Gastrocnemius medialis (tissue), 4 donors: ENCODE measurements around the gene PCYT2. TPM values are rescaled to one million over a fixed set of nuclear protein-coding genes. Genes with fewer than 3 reads are reported as not detected.

ENCODE experiments used
- ATAC-seq, 2 donors: fragments of 150-250 bp; one replicate each; pipeline ENCODE4 v1.9.1; 2016
- DNase-seq, 2 donors: peaks; one replicate each; pipeline ENCODE4 v3.0.0-alpha.2; 2019
- H3K27ac ChIP-seq, 4 donors: fragments of 200-600 bp; sonication (generic); 1 replicate in 1 of 4; 2 replicates in 3 of 4; pipeline ENCODE4 v1.5.1; 2016 to 2018; ENCODE audit warnings: mild to moderate bottlenecking in 2 of 4, moderate library complexity in 1 of 4
- H3K27me3 ChIP-seq, 3 donors: fragments of 200-600 bp; sonication (generic) in 2 of 3; 1 replicate in 1 of 3; 2 replicates in 2 of 3; pipeline versions ENCODE4 v1.5.1 to v1.6.0; 2016 to 2019; ENCODE audit warnings: mild to moderate bottlenecking in 1 of 3, moderate library complexity in 1 of 3
- H3K36me3 ChIP-seq, 2 donors: fragments of 200-600 bp; sonication (generic) in 1 of 2; one replicate each; pipeline ENCODE4 v1.5.1; 2017 to 2018
- H3K4me1 ChIP-seq, 2 donors: fragments of 200-600 bp; sonication (generic) in 1 of 2; one replicate each; pipeline ENCODE4 v1.5.1; 2016 to 2017; ENCODE audit warnings: mild to moderate bottlenecking in 2 of 2
- H3K4me3 ChIP-seq, 4 donors: fragments of 200-600 bp; sonication (generic) in 3 of 4; 1 replicate in 1 of 4; 2 replicates in 3 of 4; pipeline ENCODE4 v1.5.1; 2016 to 2019; ENCODE audit warnings: mild to moderate bottlenecking in 2 of 4
- H3K9me3 ChIP-seq, 3 donors: fragments of 200-600 bp; sonication (generic) in 2 of 3; 1 replicate in 1 of 3; 2 replicates in 2 of 3; pipeline ENCODE4 v1.5.1; 2016 to 2019
- POLR2A ChIP-seq, 2 donors: fragments of 450-650 bp; IDR thresholded peaks; one replicate each; pipeline ENCODE4 v1.6.1; 2017; ENCODE audit warnings: antibody characterized with exemption in 2 of 2, mild to moderate bottlenecking in 2 of 2, moderate library complexity in 2 of 2
- in situ Hi-C, 4 donors: fragments of 200-750 bp; cut with MboI; loops; one replicate each; pipeline versions ENCODE4 v1.15.0 to v1.8.0; 2017; ENCODE audit warnings: low sequenced_read_pairs in 4 of 4
- intact Hi-C: fragments of 100-400 bp; cut with DNase I; formaldehyde crosslinking; loops from one replicate; pipeline ENCODE4 v1.15.1; 2023; ENCODE audit warnings: low total_unique reads
- total RNA-seq, 4 donors: library from RNA; depleted of rRNA; stranded (reverse); fragments of >200 nt; gene quantifications; one replicate each; pipeline versions ENCODE4 v1.1.0 to v1.2.3, GENCODE V29; 2016
- TF ChIP-seq, protein P1 (sequence below), 5 experiments: fragments of 450-650 bp in 3 of 5; fragments of 200-600 bp in 2 of 5; sonication (generic) in 2 of 5; IDR thresholded peaks in 4 of 5; conservative IDR thresholded peaks in 1 of 5; 1 replicate in 4 of 5; 2 replicates in 1 of 5; pipeline ENCODE4 v1.5.1; 2016 to 2019; ENCODE audit warnings: antibody characterized with exemption in 5 of 5, mild to moderate bottlenecking in 3 of 5, moderate library complexity in 3 of 5

PCYT2 gene
- total RNA-seq, 4 donors from 2014 or later: 22.6 to 44.8 (median 37.1) TPM

DNA sequence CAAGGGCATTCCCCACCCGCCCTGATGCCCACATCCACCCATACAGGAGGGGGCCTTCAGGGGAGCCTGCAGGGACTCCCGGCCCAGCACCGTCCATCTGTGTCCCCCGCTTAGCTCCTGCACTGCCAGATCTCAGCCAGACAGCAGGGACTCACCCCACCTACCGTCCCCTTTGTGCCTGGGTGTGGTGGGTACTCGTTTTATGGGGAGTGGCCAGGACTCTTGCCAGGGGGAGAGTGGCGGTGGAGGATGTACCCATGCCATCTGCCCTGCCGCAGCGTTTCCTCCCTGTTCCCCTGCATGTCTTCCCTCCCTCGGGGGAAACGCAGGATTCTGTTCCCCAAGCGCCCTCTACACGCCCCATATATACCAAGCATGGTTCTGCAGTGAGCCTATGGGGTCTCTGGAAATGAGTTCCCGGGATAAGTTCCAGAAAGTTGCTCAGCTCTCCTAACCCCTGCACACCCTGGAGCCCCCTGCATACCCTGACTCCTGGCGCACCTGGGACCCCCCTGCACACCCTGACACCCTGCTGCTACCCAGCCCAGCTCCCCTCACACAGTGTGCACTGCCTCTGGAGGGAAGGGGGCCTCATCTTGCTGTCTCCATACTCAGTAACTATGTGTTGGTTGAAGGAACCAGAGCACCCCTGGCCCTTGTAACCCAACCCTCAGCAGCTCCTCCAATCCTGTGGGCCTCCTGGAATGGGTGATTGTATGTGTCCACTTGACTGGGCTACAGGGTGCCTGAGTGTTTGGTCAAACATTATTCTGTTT is 20.5 kb upstream of the PCYT2 start:
- ATAC-seq (no peak), DNase-seq (no peak)
- Histone ChIP-seq H3K27me3 (peaks cover 0 to 3% (median 0%) of the 10 kb centered on the region in 3 donors), H3K27ac (no peak overlapping the region), H3K36me3 (no peaks in the 10 kb centered on the region), H3K4me1 (peaks cover 10 to 11% of the 10 kb centered on the region in 2 donors), H3K9me3 (no peaks in the 10 kb centered on the region), H3K4me3 (no peak overlapping the region)
- in situ Hi-C loops: no loop called here
- TF ChIP-seq, protein P1, sequence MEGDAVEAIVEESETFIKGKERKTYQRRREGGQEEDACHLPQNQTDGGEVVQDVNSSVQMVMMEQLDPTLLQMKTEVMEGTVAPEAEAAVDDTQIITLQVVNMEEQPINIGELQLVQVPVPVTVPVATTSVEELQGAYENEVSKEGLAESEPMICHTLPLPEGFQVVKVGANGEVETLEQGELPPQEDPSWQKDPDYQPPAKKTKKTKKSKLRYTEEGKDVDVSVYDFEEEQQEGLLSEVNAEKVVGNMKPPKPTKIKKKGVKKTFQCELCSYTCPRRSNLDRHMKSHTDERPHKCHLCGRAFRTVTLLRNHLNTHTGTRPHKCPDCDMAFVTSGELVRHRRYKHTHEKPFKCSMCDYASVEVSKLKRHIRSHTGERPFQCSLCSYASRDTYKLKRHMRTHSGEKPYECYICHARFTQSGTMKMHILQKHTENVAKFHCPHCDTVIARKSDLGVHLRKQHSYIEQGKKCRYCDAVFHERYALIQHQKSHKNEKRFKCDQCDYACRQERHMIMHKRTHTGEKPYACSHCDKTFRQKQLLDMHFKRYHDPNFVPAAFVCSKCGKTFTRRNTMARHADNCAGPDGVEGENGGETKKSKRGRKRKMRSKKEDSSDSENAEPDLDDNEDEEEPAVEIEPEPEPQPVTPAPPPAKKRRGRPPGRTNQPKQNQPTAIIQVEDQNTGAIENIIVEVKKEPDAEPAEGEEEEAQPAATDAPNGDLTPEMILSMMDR (IDR thresholded peaks at IDR 0.05 in 4 of 5, conservative IDR thresholded peaks at IDR 0.05 in 1 of 5): no peak
- intact Hi-C loops: no loop called here

DNA sequence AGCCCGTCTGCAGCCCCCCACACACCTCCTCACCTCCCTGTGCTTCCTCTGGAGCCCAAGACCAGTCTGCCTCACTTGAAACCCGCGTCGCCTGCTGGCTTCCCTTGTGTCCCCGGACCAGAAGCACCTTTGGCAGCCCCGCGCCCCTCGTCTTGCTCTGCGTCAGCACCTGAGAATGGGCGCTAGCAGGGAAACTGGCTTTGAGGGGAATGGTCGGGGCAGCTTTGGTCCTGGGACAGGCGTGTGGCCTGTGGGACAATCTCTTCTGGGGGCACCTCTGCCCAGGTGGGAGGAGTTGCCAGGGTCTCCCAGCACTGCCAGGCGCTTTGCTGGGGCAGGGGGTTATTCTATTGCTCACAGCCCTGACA is 20.0 kb upstream of the PCYT2 start:
- Histone ChIP-seq H3K4me3 (no peak overlapping the region), H3K9me3 (no peaks in the 10 kb centered on the region), H3K36me3 (no peaks in the 10 kb centered on the region), H3K4me1 (peaks cover 10% of the 10 kb centered on the region in 2 donors), H3K27ac (no peak overlapping the region), H3K27me3 (peaks cover 0 to 3% (median 0%) of the 10 kb centered on the region in 3 donors)
- intact Hi-C loops: no loop called here
- ATAC-seq (no peak), DNase-seq (no peak)
- in situ Hi-C loops: no loop called here
- no peak for TF ChIP-seq POLR2A (IDR thresholded peaks at IDR 0.05)
- TF ChIP-seq, protein P1 (IDR thresholded peaks at IDR 0.05 in 4 of 5, conservative IDR thresholded peaks at IDR 0.05 in 1 of 5): no peak

DNA sequence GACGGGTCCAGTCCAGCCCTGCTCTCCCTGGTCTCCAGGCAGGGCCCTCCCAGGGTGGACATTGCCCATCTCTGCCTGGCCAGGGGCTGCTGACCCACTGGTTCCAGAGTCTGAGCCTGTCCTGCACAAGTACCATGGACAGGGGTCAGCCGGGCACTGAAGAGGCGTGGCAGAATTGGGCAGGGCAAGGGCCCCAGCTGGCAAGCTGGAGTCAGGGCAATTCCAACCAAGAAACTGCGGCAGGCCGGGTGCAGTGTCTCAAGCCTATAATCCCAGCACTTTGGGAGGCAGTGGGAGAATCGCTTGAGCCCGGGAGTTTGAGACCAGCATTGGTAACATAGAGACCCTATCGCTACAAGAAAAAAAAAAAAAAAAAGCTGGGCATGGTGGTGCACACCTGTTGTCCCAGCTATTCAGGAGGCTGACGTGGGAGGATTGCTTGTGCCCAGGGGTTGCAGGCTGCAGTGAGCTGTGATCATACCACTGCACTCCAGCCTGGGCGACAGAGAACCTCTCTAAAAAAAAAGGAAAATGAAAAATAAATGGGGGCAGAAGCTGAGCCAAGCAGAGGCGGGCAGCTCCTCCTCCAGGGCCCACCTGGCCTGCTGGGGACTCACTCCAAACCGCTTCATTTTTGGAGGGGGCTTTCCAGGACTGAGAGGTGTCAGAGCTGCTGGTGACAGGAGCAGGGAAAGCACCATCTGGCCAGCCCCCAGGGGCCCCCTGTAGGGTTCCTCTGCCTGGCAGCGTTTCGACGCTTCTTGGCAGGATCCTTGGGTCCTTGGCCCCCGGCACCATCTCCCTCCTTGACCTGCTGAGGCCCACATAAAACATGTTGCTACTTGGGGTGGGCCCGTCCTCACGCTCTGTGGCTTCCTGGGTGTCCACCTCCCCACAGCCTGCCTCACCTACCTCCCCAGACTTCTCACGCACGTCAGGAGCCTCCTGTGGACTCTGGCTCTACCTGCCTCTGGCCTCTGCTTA is 19.2 kb upstream of the PCYT2 start:
- Histone ChIP-seq H3K27me3 (peaks cover 0 to 3% (median 0%) of the 10 kb centered on the region in 3 donors), H3K9me3 (no peaks in the 10 kb centered on the region), H3K4me3 (no peak overlapping the region), H3K4me1 (peaks cover 17 to 18% of the 10 kb centered on the region in 2 donors), H3K27ac (no peak overlapping the region), H3K36me3 (no peaks in the 10 kb centered on the region)
- no peak for TF ChIP-seq POLR2A (IDR thresholded peaks at IDR 0.05)
- TF ChIP-seq, protein P1 (IDR thresholded peaks at IDR 0.05 in 4 of 5, conservative IDR thresholded peaks at IDR 0.05 in 1 of 5): no peak
- intact Hi-C loops (no loop called here), in situ Hi-C loops (no loop called here)
- no peak for DNase-seq
- no peak for ATAC-seq

DNA sequence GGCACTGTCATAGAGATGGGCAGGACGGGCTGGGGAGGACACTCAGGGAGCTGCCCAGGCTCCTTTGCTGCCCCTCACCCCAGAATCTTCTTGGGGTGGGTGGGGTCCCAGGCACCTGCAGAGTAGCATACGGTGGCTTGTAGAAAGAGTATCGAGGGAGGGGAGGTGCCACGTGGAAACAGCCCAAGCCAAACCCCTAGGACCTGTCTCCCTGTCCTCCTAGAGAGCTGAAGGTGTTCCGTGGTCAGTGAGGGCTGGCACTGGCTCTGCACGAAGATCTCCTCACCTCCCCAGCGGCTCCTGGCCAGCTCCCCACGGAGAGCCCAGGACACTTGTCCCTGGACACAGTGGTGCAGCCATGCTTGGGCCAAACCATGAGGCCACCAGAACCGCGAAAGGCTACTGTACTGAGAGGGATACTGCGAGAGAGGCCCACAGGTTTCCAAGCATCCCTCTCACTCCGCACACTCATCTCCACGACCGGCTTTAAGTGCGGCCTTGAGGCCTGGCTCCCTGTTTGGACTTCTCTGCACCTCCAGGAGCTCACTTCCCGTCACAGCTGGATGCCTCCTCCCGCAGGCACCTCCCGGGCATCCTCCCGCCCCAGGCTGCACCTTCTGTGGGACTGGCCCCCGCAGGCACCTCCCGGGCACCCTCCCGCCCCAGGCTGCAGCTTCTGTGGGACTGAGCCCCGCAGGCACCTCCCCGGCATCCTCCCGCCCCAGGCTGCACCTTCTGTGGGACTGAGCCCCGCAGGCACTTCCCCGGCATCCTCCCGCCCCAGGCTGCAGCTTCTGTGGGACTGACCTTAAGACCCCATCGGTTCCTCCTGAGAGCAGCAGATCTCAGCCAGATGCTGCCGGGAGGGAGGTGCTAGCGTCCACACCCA is 18.3 kb upstream of the PCYT2 start:
- in situ Hi-C loops (no loop called here), intact Hi-C loops (loop anchor here (10.0 kb wide), 2 partner anchors 525 to 605 kb away; partner anchors contain the start of genes CYBC1 and NARF)
- DNase-seq (no peak), ATAC-seq (no peak)
- Histone ChIP-seq H3K27ac (no peak overlapping the region), H3K27me3 (peaks cover 0 to 3% (median 0%) of the 10 kb centered on the region in 3 donors), H3K36me3 (no peaks in the 10 kb centered on the region), H3K4me3 (no peak overlapping the region), H3K4me1 (peaks cover 27% of the 10 kb centered on the region in 2 donors), H3K9me3 (no peaks in the 10 kb centered on the region)
- TF ChIP-seq, protein P1 (IDR thresholded peaks at IDR 0.05 in 4 of 5, conservative IDR thresholded peaks at IDR 0.05 in 1 of 5): no peak
- no peak for TF ChIP-seq POLR2A (IDR thresholded peaks at IDR 0.05)
